A549 (cell line): Measurements from ENCODE around the gene IDUA.

Source experiments
- CHD2 ChIP-seq: fragments of 150-350 bp; IDR thresholded peaks from 2 replicates; pipeline ENCODE4 v1.6.1; 2014; ENCODE audit warnings: low read length; ENCODE audit not compliant: partially characterized antibody
- KDM1A ChIP-seq: fragments of 200-600 bp; sonication (generic); IDR thresholded peaks from 2 replicates; pipeline ENCODE4 v1.6.1; 2016; ENCODE audit warnings: low read depth, mild to moderate bottlenecking
- KDM5A ChIP-seq: fragments of 200-600 bp; sonication (generic); IDR thresholded peaks from 2 replicates; pipeline ENCODE4 v1.6.1; 2016; ENCODE audit warnings: antibody characterized with exemption, mild to moderate bottlenecking
- NR3C1 ChIP-seq: fragments of >200 bp; sonication (Bioruptor Twin); formaldehyde crosslinking; IDR thresholded peaks from 3 replicates; pipeline ENCODE4 v1.6.1; 2017
- POLR2A ChIP-seq: IDR thresholded peaks from 2 replicates; pipeline ENCODE4 v1.6.1; 2012; ENCODE audit warnings: mild to moderate bottlenecking, low read length
- TFCP2L1 ChIP-seq: fragments of 250-450 bp; sonication (Bioruptor Pico); IDR thresholded peaks from 2 replicates; pipeline ENCODE4 v1.5.0; 2021; ENCODE audit warnings: mild to moderate bottlenecking
- TF ChIP-seq, protein P1 (sequence below): fragments of >200 bp; sonication (Bioruptor Twin); formaldehyde crosslinking; IDR thresholded peaks from 3 replicates; pipeline ENCODE4 v1.5.1; 2016
- TF ChIP-seq, protein P2 (sequence below): IDR thresholded peaks from 2 replicates; pipeline ENCODE4 v1.6.1; 2012
- TF ChIP-seq, protein P3 (sequence below): IDR thresholded peaks from 2 replicates; pipeline ENCODE4 v1.6.1; 2012; ENCODE audit warnings: low read depth, borderline replicate concordance

DNA sequence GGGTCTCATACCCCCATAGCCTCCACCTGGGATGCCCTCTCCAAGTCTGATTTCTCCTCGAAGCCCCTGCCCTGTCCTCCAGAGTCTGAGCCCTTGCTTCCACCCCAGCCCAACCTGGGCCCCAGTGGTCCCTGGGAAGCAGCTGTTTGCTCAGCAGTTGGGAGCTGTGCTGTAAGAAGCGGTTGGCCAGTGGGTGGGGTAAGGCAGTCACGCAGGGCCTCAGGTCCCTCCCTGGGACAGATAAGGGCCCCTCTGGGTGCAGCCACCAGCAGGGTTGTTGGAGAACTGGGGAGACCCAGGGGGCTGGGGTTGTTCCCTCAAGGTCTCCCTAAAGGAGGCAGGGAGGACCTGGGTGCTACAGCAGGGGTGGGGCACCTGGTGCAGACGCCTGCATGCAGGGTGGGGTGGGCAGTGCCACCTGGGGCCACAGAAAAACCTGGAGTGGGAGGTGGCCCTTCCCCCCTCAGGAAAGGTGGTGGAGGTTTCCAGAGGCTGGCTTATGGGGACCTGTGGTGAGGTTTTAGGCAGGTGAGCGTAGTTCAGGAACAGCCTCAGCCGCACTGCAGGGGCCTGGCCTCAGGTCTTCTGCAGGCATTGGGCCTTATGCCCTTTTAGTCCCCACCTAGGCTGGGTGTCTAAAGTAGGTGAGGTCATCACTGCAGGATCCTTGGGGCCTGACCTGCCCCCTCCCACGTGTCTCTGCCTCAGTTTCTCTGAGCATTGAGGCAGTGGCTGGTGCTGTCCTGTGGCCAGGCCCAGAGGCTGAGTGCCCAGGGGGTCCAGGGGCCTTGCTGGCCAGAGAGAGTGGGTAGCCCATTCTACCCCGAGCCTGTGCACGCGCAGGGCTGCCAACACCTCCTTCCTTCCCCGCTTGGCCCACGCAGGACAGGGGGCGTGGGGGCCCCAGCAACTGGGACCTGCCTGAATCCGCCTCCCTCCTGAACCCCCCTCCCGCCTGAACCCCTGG lies 9.5 kb downstream of the IDUA start:
- TF ChIP-seq KDM5A: no peak
- TF ChIP-seq, protein P1, sequence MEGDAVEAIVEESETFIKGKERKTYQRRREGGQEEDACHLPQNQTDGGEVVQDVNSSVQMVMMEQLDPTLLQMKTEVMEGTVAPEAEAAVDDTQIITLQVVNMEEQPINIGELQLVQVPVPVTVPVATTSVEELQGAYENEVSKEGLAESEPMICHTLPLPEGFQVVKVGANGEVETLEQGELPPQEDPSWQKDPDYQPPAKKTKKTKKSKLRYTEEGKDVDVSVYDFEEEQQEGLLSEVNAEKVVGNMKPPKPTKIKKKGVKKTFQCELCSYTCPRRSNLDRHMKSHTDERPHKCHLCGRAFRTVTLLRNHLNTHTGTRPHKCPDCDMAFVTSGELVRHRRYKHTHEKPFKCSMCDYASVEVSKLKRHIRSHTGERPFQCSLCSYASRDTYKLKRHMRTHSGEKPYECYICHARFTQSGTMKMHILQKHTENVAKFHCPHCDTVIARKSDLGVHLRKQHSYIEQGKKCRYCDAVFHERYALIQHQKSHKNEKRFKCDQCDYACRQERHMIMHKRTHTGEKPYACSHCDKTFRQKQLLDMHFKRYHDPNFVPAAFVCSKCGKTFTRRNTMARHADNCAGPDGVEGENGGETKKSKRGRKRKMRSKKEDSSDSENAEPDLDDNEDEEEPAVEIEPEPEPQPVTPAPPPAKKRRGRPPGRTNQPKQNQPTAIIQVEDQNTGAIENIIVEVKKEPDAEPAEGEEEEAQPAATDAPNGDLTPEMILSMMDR: no peak
- no peak for TF ChIP-seq NR3C1
- no peak for TF ChIP-seq KDM1A
- TF ChIP-seq TFCP2L1 (CRISPR knock-in tag): no peak
- TF ChIP-seq, protein P2, sequence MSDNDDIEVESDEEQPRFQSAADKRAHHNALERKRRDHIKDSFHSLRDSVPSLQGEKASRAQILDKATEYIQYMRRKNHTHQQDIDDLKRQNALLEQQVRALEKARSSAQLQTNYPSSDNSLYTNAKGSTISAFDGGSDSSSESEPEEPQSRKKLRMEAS: no peak
- TF ChIP-seq, protein P3, sequence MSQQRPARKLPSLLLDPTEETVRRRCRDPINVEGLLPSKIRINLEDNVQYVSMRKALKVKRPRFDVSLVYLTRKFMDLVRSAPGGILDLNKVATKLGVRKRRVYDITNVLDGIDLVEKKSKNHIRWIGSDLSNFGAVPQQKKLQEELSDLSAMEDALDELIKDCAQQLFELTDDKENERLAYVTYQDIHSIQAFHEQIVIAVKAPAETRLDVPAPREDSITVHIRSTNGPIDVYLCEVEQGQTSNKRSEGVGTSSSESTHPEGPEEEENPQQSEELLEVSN: no peak
- no peak for TF ChIP-seq CHD2
- no peak for TF ChIP-seq POLR2A
